ENCODE measurements around the gene UST.
A peak's percentile ranks its signal among the peaks of the same experiment; 100 is the strongest.

The UST gene

DNA sequence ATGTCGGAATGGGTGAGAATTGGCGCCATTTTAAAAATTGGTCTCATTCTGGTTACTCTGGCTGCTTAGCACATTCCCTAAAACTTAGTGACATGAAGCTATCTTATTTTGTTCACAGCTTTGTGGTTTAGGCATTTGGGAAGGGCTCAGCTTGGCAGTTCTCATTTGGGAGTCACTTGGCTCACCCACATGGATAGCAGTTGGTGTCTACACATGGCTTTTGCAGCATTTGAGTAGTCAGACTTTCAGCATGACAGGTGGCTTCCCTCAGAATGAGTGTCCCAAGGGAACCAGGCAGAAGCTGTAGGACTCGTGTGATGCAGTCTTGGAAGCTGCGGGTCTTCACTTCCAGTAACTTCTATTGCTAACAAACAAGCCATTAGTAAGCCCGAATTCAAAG, 64.6 kb downstream of the UST start:
- no peak for DNase-seq

DNA sequence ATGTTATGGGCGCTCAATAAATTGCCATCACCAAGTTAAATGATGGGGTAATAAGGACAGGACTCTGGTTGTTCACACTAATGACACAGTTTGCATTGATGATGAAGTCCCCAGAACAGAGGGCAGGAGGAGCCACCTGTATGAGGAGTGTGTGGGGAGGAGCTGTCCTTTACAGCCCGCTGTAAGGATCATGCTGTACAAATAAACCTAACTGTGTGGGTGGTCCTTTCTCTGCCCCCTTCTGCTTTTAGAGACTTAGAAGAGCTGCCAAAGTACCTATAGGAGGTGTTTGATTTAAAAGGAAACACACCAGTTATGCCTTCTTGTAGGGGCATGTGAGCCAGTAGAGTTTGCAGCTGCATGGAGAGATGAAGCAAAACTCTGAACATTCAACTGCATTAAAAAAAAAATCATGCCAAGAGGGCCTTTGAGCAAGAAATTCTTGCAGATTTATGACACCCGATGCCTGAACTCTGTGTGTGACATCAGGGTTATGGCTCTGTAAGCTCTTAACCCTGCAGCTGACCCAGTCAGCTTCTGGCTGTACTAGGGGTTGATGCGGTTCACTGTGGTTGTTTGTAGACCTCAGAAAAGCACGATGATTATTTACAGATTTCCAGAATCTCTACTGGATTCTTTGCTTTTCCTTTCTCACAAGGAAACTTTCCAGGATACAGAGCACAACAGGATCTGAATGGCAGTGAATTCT, 67.4 kb downstream of the UST start:
- DNase-seq: peak; percentile 14

DNA sequence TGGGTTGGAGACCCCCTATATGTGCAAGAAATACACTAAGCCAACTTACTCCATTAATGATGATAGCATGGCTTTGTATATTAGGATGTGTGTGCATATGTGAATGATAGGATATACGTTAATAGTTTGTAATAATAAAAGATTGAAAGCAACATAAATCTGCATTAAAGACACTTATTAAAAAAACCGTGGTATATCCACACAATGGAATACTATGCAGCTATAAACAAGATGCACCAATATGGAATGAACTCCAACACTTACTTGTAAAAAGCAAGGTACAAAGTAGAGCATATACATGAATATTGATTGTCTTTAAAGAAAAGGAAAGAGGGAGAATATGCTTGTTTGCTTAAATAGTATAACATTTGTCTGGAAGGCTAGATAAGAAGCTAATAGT, 68.0 kb downstream of the UST start:
- no peak for DNase-seq

DNA sequence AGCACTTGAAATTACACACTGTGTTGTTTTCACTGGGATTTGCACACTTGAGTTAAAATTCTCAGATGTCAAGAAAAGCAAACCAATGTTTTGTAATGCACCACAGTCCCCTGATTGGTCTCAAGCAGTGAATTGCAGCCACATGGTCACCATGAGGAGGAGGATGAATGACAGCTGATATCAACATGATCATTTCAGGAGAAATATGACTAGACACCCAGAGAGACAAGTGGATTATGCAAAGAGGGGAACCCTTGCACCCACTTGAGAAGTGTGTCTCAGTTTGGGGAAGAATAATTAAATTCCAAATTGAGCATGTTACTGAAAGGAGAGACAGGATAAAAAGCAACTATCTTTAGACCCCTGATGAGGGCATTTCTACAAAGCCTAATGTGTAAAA, 69.3 kb downstream of the UST start:
- no peak for DNase-seq

DNA sequence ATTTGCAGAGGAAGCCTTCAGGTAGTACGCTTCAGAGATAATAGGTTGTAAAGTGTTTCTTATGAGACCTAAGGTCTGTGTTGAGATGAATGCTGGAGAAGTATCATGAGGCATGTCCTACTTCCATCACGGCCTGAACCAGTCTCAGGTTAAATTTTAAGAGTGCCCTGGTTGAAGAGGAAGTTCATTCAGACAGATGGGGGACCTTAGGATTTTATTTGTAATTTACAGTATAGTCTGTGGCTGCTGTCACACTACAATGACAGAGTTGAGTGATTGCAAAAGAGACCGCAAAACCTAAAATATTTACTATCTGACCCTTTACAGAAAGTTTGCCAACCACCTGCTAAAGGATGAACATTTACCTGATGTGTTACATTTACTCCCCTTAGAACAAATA, 70.9 kb downstream of the UST start:
- DNase-seq: no peak

DNA sequence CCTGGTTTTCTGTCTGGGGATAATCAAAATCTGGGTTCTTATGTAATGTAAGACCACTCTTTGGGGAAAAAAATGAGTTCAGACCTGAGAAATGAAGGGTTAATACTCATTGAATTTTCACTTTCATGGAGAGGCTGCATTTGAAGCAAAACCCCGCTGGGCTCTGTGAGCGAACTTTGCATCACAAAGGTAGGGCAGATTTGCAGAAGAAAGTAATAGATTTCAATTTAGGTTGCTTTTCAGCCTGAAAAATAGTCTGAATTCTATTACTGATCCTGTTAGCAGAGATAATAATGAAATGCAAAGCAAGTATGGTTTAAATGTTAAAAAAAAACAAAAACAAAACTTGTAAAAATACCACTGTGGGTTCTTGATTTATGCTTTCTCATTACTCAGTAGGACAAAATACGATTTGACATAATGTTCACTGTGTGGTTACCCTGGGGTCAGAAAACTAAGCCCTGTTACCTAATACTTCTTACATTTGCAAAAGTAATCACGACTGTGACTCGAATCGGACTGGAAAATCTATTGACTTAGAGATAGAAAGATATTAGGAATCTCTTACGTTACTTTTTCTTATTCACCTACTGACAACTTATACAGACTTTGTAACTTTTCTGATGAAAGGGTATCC, 72.2 kb downstream of the UST start:
- no peak for DNase-seq

DNA sequence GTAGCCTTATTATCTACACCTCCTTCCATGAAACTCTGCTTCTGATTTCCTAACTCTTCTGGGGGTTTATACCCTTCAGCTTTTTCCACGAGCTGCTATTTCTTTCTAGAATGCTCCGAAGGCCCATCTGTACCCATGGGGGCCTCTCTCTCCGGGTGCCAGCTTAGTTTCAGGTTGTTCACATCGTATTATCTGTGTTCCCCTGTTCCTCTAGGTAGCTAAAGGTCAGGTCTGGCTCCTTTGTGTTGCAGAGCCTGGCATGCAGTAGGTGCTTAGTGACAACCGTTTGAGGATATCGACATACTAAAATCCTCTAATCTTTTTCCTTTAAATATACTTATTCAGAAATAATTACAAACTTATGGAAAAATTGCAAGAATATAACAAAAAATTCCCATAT, 73.0 kb downstream of the UST start:
- no peak for DNase-seq

DNA sequence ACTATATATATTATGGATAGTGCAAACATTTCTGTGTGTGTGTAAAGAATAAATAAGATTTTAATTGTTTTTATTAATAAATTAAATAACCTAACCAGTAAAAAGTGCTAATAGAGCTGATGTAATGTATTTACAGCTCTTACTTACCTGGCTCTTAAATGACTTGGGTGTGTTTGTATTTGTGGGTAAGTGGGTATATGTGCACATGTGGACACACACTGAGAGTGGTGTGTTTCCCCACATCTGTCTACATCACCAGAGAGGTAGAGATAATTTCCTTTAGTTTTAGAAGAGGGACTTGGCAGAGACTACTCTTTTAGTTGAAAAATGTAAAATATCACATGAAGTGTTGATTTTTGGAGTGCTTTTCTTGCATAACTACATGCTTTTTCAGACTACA, 76.0 kb downstream of the UST start:
- no peak for DNase-seq

DNA sequence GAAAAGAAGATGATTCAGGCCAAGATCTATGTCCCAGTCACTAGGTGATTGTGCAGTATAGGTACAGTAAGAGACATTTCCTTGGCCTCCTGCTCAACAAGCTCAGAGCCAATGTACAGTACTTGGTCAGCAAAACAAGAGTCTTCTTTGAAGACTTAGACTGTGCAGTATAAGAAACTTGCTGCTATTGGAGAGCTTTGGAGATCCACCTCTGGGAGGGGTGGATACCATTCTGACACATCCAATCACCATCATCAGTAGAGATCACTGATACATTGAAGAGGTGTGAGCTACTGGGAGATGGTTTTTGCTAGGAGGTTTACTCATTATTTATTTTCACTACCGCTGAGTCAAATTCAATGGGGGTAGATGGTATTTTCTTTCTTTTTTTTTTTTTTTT, 77.5 kb downstream of the UST start:
- DNase-seq: no peak

DNA sequence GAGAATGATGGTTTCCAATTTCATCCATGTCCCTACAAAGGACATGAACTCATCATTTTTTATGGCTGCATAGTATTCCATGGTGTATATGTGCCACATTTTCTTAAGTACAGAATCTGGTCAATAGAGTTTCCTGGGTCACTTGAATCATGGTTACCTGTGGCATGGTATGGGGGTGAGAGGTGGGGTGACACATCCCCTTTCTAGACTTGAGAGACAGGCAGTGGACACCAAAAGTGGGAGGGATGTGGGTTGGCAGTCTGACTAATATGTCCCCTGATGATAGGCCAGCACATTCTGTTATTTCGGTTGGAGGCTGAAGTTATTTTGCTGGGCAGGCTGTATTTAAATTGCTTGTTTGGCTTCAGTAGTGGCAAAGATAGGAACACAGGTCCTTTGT, 78.1 kb downstream of the UST start:
- no peak for DNase-seq

DNA sequence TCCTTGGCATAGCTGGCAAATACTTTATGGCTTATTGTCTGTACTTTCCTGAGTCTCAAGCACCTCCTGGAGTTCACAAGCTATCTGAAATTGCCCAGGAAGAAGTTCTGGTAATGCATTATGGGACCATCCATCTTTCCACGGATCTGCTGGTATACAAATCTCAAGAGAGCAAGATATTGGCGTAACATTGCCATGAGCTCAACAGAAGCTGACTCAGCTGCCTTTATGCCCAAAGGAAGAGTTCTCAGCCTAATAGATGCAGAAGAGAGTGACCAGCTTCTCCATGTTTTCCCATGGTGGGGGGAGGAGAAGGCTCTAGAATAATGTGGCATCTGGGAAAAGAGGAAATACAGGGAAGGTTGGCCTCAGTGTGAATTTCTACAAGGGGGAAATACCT, 78.7 kb downstream of the UST start:
- DNase-seq: no peak

DNA sequence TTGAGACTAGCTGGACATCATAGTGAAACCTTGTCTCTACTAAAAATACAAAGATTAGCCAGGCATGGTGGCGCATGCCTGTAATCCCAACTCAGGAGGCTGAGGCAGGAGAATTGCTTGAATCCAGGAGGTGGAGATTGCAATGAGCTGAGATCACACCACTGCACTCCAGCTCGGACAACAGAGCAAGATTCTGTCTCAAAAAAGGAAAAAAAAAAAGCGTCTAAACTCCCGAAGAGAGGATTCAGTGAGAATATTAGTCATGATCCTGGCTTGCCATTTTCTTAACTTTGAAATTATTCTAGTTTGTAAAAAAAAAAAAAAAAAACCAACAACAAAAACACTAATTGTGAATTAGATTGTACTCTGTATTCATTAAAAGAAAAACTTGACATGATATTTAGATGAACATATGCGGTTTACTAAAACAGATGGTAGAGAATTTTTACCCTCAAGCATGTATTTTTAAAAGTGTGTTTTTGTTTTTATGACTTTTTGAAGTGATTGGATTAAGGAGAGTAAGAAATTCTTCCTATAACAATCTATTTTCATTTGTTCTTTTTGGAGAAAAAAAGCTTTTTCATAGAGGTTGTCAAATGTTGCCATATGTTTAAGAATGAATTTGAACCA, 80.7 kb downstream of the UST start:
- no peak for DNase-seq

DNA sequence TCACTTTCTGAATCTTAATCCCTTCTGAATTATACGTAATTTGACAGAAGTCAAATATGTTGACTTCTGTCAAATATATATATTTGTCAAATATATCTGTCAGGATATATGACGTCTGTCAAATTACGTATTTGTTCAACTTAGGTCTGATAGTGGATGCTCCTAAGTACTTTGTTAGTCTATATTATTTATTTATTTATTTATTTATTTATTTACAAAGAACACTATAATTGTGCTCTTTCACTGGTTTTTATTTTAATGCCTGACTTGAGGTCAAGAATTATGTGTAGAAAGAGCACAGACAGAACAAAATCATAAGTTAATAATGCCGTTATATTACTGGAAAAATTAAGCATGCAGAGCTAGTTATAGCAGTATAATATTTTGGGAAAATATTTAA, 81.2 kb downstream of the UST start:
- no peak for DNase-seq

DNA sequence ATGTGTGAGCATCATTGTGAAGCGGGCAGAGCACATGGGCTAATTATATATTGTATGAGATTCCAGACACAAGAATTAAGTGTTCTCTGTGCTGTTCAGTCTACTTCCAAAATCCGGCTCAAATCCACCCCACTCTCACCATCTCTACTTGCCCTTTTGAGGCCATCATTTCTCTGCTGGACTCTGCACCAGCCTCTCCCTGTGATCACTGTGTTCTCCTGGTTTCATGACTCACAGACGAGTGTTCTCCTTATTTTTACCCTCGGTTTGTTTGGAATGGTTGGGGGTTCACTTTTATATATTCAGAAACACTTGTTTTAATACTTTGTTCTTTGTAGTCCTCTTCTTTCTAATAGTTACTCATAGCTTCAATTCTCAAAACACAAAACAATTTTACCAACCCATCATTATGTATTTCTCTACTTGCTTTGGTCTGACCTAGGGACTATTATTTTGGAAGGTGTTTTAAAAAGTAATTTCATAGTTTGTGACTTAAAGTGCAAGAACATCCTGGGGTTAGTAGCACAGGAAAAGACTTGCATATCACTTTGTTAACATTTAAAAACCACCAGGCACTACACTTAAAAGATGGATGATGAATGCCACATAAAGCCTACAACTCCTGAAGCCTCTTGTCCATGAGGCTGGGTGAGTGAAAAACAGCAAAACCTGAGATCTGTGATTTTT, 82.7 kb downstream of the UST start:
- DNase-seq: no peak

DNA sequence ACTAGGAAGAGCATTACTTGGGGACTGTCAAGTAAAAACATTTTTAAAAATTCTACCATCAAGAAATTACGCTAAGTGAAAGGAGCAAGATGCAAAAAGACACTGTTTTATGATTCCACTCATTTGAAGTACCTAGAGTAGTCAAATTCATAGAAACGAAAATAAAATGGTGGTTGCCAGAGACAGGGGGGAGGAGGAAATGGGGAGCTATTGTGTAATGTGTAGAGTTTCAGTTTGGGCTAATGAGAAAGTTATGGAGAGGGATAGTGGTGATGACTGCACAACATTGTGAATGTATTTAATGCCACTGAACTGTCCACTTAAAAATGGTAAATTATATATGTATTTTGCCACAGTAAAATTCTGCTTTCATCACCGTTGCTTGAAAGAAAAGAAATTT, 83.8 kb downstream of the UST start:
- no peak for DNase-seq

DNA sequence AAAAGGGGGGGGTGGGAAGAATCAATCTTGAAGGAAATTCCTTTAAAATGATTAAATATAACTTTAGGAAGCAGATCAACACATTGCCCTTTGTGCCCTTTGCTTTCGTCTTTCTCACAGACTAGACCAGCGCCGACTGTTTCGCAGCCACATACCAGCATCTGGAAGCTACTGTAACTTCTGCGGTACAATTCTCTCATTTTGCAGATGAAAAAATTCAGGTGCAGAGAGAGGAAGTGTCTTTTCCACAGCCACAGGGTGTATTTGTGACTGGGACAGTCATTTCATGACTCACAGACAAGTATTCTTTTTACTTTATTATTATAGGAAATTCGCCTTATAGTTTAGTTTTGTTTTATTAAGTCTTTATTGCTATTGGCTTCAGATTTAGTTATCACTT, 84.2 kb downstream of the UST start:
- no peak for DNase-seq

DNA sequence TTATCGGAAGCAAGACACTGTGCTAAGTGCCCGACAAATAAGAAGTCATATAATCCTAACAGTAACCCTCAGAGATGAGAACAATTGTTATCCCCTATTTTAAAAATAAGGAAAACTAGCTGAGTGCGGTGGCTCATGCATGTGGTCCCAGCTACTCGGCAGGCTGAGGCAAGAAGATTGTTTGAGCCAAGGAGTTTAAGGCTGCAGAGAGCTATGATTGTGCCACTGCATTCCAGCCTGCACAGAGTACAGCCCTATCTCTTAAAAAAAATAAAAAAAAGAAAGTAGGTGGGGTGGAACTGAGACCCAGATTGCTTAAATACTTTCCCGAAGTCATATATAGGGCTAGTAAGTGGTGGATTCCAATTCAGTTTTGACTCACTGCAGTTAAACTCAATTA, 84.7 kb downstream of the UST start:
- DNase-seq: no peak

DNA sequence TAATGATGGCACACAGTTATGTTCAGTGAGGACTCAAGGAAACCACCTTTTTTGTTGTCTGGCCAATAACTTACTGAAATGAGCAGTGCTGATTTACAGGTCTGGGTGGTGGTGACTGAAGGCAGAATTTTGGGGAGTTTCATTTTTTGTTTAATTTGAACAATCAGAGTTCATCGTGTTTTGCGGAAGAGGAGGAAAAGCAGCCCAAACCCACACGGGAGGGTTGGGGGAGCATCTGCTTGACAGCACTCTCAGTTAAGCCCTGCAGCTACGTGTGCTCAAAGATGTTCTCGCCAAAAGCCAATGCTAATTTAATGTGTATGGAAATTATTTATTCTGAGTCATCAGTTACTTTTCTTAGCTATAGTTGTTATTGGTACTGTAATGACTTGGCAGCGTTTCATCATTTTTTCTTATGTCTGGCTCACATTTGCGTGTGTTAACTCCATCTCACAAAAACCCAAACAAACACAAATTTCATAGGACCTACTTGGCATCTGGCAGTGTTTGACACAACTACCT, 89.2 kb downstream of the UST start:
- DNase-seq: peak; percentile 91

DNA sequence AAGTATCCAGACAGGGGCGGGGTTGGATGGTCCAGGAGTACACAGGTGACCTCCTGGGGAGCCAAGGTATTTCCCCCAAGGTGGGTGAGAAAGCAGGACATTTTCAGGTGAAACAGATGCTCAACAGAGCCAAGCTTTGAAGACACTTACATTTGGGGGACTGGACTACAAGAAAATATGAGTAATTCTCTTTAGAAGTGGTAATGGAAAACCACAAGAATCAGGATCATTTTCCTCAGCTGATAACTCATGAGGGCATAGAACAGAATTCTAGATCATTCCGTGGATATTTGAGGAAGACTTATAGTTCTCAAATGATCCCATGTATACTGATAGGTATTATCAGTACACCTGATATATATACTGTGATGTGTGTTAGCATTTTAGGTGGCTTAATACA, 89.9 kb downstream of the UST start:
- no peak for DNase-seq

DNA sequence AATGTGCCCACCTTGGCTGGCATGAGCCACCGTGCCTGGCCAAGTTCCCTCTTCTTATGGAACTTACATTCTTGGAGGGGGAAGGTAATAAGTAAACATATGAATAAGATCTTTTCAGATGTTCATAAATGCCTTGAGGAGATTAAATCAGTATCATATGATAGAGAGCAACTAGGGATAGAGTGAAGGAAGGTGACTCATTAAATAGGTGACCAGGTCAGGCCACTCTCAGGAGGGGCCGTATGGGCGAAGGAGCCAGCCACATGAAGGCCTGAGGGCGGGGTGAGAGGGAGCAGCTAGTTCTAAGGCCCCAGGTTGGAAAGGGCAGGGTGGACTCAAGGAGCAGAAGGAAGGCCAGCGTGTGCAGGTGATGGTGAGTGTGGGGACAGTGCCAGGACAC, 91.1 kb downstream of the UST start:
- peak; percentile 16 for DNase-seq

DNA sequence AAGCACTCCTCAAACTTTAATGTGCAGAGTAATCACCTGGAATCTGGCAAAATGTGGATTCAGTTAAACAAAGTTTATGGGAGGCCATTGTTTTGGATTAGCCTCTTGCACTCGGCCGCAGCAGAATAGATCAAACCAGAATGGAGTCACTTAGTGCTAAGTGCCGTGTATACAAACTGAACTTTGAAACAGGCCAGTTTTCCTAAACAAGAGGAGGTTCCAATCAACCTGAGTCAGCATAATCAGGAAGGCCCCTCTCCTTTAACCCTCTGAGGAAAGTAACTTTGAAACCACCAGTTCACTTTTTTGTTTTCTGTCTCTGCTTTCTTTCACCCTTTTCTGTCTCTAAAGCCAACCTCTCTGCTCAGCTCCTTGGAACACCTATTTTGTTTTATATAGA, 92.2 kb downstream of the UST start:
- DNase-seq: no peak

DNA sequence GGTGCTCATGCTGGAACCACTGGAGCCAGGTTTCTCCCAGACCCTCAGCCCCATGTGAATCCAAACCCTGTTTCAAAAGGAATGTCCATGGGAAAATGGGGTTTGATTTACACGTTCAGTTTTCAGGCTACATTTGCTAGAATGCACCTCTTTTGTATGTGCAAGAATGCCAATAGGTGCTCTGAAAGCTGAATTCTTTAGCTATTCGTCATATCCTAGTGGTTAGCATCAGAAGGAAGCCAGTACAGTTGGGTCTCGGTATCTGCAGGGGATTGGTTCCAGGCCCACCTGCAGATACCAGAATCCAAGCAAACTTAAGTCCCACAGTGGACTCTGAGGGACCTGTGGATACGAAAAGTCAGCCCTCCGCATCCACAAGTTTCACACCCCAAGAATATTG, 93.4 kb downstream of the UST start:
- no peak for DNase-seq

DNA sequence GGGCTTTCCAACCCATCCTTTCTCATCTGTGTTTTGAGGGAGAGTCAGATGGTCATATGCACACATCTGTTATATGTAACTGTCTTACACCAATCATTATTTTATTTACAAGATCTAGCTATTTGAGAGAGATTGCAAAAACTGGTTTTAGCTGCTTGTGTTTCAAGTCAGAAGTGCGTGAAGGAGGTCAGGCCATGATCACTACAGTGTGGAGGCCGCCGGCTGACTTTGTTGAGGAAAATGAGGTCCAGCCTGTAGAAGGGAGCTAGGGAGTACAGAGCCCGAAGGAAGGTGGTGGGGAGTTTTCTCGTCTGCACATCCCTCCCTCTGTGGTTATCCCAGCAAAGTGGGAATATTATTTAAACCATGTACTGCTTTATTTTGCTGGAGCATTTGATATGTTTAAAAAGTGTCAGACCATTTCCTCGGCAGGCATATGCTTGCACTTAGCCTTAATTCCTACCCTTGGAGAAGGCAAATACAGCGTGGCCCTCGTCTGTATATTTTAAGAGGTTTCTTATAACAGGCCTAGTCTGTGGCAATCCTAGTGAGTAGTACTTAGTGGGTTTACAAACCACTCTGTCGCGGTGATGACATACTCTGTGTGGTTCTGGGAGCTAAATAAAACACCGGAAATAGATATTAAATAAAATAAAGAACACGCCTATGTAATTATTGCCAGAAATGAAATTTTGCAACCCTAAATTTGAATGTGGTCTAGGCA, 95.6 kb downstream of the UST start:
- DNase-seq: no peak

All from HCEC 1CT (cell line).